ENCODE measurements around the gene LGR4.

DNA sequence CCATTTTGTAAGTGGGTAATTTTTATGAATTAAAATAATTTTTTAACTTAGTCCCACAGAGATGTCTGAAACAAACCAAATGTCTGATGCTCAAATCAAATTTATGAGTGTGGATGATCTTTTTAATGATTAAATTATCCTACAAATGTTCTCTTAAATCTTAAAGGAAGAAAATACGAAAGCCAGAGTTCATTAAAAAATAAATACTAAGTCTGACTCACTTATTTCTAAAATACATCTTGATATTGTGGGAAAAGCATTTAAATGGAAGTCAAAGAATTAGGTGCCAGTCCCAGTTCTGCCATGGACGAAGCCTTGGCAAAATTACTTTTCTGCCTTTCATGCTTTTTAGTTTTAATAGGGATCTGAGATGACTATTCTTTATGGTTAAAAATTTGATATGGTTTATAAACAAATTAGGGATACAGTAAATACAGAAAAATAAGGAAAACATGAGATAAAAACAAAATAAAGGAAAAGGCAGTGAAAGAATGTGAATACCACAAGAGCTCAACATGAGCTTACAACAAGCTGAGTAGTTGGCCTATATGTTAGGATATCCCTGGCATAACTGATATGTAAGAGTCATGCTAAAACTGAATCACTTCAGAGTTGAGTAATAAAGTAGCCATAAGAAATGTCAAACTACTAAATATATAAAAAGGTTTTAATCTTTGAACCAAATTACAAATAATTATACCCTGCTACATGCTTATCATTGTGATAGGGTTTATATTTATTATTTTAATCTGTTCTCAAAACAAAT is 118.8 kb downstream of the LGR4 start:
- TF ChIP-seq, protein P1, sequence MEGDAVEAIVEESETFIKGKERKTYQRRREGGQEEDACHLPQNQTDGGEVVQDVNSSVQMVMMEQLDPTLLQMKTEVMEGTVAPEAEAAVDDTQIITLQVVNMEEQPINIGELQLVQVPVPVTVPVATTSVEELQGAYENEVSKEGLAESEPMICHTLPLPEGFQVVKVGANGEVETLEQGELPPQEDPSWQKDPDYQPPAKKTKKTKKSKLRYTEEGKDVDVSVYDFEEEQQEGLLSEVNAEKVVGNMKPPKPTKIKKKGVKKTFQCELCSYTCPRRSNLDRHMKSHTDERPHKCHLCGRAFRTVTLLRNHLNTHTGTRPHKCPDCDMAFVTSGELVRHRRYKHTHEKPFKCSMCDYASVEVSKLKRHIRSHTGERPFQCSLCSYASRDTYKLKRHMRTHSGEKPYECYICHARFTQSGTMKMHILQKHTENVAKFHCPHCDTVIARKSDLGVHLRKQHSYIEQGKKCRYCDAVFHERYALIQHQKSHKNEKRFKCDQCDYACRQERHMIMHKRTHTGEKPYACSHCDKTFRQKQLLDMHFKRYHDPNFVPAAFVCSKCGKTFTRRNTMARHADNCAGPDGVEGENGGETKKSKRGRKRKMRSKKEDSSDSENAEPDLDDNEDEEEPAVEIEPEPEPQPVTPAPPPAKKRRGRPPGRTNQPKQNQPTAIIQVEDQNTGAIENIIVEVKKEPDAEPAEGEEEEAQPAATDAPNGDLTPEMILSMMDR (conservative IDR thresholded peaks at IDR 0.05): no peak
- no peak for TF ChIP-seq EZH2 (IDR thresholded peaks at IDR 0.05; ENCODE audit: low read depth)

Data from PC-9 (cell line).